Amniotic epithelial cell (primary cell): ENCODE data around the gene UBN1.
A peak's percentile ranks its signal among the peaks of the same experiment; 100 is the strongest.

ENCODE experiments used
- DNase-seq: peaks from one replicate; pipeline ENCODE4 v3.0.0-alpha.2; 2010; ENCODE audit warnings: low read depth

UBN1 gene

DNA sequence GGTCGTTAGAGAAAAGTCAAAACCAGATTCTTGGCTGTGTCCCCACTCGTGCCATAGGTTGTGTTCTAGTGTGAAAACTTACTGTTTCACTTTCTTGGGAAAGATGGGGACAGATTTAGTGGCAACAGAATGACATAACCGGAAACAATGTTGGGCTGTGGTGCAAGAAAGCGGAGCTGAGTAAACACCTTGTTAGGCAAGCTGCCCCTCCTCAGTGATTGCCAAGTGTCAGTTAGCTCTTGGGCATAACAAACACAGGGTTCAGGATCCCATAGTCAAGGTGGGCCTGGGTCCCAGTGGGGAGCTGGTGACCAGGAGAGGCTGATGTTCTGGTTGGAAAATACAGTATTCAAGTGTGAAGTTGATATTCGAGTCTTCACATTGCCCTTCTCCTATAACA, 15.4 kb downstream of the UBN1 start:
- DNase-seq: no peak

DNA sequence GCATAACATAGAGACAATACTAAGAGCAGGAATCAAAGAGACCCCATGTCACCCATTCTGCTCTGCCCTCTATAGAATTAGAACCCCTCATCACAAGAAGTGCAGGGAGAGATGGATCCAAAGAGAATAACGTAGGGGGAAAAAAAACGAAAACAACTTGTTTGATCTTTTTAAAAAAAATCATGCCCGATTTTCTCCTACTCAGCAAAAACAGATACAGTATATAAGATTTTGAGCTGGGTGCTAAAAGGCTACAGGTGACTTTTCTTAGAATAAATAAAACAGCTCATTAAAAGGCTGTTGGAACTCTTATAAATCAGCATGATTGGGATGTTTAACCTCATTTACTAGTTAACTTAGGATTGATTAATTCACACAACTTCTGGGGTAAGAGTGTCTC, 17.4 kb downstream of the UBN1 start:
- DNase-seq: no peak

DNA sequence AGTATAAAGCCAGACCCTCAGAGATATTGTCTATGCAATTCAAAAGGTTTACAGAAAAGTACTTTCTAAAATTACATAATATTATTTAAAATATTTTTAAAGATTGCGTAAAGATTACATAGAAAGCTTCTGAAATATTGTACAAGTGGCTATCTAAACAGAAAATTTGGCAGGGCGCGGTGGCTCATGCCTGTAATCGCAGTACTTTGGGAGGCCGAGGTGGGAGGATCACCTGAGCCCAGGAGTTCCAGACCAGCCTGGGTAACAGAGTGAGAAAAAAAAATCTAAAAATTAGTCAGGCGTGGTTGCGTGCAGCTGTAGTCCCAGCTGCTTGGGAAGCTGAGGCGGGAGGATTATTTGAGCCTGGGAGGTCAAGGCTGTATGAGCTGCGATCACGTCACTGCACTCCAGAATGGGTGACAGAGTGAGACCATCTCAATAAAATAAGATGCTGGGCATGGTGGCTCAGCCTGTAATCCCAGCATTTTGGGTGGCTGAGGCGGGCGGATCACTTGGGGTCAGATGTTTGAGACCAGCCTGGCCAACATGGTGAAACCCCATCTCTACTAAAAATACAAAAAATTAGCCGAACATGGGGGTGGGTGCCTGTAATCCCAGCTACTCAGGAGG, 18.1 kb downstream of the UBN1 start:
- no peak for DNase-seq

DNA sequence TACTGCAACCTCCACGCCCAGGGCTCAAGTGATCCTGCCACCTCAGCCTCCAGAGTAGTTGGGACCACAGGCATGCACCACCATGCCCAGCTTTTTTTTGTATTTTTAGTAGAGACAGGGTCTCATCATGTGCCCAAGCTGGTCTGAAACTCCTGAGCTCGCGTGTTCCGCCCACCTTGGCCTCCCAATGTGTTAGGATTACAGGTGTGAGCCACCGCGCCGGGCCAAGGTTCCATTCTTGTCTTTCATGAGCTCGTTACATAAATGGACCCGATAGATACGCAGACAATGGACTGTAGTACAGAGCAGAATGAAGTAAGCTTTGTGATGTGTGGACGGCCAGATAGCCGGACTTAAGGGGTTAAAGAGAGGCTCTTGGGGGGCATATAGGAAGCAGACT, 19.3 kb downstream of the UBN1 start:
- DNase-seq: no peak

DNA sequence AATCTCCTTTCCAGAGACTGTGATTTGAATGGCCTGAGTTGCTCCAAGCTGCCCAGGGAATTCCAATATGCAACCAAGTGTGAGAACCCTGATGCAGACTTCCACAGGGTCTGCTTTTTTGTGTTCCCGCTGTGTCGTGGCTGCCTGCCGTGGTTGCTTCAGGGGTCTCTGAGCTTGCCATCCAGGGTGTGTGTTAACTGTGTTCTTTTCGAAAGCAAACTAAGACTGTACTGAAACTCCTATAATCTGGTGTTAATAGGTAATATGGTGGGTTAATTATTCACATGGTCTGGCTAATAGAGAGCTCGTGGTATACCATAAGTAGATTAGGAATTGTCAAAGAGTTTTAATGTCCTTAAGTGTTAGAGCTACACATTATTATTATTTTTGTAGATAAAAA, 20.7 kb downstream of the UBN1 start:
- DNase-seq: no peak

DNA sequence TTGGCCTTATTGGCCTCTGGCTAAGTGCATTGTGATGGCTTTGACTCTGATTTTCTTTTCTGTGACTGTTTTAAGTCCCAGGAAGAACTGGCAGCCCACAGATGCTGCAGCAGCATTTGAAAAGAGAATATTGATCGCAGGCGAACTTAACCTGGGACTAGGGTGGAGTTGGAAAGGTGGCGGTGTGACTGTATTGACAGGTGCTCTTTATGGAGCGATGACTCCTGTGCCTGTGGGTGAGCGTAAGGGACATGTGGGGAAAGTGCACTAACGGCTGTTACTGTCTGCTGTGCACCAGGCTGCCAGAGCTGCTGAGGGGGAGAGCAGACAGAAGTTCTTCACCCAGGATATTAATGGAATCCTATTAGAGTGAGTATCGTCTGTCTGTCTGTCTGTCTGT, 21.3 kb downstream of the UBN1 start:
- no peak for DNase-seq

DNA sequence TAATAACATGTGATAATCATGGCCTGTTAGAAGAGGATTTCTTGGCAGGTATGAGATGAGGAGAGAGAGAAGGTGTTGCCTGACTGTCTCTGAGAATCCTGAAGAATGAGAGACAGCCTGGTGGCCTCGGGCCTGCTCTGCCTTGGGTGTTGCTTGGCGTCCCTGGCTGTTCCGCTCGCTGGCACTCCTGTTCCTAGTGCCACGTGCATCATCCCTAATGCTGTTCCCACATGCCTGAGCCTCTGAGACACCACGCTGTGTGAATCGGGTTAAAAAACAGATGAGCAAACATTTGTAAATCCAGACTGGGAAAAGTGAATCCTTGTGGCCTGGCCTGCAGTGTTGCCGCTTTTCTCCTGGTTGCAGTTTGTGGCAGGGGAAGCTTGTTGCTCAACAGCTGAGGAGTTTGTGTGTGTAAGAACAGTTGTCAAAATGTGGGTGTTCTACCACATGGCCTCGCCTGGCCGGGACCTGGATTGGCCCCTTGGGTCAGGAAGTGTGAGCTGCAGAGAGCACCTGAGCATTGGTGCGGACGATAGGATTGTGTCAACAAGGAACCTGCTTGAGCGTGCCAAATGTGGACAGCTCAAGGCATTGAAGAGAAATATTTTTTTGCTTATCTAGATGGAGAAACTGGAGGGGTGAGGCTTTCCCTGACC, 22.0 kb downstream of the UBN1 start:
- DNase-seq: peak; percentile 13

DNA sequence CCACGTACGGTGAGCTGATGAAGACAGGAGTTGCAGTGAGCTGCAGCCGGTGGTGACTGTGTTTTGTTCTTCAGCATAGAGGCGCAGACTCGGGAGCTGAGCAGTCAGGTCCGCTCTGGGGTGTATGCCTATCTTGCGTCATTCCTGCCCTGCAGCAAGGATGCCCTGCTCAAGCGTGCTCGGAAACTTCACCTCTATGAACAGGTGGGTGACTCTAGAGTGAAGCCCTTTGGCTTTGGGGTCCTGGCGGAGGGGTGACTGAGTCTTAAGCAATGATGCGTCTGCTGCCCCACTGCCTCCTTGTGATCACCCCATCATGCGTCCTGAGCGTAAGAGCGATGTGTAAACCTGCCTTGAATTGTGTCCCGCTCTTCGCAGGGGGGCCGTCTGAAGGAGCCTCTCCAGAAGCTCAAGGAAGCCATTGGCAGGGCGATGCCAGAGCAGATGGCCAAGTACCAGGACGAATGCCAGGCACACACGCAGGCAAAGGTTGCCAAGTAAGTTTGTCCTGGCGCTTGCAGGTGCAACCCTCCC, 22.9 kb downstream of the UBN1 start:
- no peak for DNase-seq

DNA sequence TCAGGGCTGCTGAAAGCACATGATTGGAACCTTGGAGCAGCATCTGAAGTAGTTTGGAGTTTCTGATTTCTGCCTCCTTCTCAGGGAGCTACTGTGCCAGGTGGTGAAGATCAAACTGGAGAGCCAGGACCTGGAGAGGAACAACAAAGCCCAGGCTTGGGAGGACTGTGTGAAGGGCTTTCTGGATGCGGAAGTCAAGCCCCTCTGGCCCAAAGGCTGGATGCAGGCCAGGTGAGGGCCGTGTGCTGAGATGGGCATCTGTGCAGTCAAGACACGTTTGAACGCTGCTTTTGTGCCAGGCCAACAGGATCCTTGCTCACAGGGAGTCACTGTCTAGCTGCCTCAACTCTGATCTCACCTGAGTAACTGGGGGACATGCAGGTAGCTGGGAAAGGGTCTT, 23.8 kb downstream of the UBN1 start:
- no peak for DNase-seq

DNA sequence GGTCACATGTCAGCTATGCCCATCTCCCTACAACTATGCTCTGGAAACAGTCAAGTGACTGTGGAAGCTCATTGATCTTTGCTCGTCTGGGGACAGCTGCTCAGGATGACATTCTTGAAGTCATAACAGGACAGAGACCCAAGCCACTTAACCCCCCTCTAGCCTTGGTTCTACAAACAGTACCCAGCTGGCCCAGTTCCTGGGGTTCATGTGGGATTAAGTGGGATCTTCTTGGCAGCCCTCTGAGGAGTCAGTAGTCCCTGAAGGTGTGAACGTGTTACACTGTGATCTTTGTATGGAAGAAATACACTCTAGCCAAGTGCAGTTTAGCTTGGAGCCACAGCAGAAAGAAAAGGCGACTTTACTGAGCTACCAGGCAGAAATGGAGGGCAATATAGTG, 25.8 kb downstream of the UBN1 start:
- DNase-seq: no peak

DNA sequence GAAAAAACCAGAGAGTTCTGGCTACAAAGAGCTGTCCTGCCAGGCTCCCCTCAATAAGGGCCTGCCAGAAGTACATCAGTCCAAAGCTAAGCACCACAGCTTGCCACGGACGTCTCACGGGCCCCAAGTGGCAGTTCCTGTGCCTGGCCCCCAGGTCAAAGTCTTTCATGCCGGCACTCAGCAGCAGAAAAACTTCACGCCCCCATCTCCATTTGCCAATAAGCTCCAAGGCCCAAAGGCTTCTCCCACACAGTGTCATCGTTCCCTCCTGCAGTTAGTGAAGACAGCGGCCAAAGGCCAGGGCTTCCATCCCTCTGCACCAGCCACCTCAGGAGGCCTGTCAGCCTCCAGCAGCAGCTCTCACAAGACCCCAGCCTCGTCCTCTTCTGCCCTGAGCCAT, 27.4 kb downstream of the UBN1 start:
- no peak for DNase-seq

DNA sequence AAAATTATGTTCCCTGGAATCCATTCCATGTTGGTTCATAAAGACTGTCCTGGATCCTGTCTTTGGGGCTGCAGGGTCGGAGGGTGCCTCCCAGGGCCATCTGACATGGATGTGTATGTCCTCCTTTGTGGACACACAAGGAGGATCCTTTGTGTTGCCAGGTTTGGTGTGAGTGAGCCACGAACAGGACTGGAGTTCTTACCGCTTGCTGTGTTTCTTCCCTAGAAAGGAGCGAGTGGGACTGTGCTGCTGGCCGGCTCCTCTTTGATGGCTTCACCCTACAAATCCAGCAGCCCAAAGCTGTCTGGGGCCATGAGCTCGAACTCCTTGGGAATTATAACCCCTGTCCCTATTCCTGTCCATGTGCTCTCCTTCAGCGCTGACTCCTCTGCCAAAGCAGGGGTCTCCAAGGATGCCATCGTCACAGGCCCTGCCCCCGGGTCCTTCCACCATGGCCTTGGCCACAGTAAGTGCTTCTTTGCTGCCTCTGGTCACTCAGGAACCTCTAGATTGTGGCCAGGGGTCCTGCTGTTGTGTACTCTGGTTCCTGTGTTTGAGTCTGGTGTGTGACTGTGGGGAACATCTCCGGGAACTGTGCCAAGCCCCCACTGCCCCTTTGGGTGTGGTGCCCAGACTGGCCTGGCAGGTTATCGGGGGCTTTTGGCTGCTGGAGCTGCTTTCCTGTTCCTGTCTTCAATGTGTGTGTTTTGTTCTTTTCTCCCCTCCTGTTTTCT, 29.5 kb downstream of the UBN1 start:
- DNase-seq: no peak

DNA sequence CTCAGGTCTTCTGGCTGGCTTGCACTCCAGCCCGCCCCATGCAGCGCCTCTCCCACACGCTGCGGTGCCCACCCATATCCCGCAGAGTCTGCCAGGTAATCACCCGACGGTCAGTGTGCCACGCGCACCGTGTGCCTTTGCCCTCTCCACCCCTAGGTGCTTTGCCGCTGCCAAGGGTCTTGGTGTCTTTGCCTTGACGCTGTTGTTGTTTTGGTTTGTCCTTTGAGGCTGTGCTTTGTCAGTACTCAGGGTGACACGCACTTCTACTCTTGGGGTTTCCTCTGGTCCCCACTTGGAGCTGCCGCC, 30.1 kb downstream of the UBN1 start:
- no peak for DNase-seq

DNA sequence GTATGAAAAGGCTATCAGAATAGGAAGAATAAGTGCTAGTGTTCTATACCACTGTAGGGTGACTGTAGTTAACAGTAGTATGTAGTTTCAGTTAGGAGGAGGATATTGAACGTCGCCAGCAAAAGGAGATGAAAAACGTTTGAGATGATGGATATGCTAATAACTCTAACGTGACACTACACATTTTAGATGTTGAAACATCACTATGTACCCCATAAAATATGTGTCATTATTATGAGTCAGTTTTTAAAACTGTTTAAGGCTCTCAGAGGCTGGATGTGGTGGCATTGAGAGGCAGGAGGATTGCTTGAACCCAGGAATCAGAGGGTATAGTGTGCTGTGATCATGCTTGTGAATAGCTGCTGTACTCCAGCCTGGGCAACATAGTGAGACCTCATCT, 31.8 kb downstream of the UBN1 start:
- peak; percentile 23 for DNase-seq

DNA sequence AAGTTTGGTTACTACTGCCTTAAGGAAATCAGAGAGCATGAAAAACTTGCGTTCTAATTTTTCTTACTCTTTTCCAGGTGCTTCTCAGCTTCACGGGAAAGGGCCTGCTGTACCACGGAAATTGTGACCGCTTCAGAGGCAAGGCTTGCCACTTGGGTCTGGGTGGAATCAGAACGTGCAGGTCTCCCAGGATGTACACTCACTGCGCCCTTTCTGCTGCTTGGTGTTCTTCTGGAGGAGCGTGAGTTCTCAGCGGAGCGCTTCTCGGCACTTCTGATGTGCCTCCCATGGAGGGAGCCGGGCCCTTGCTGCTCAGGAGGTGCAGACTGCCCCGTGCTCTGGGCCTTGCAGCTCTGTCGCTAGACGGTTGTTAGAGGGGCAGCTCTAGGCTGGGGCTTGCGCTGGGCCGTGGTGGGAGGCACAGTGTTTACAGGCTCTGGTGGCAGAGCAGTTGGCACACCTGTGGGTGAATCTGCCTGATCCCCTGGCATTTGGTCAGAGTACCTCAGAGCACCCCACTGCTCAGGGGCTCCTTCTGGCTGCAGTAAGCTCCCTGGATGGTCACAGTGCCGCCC, 32.8 kb downstream of the UBN1 start:
- no peak for DNase-seq

DNA sequence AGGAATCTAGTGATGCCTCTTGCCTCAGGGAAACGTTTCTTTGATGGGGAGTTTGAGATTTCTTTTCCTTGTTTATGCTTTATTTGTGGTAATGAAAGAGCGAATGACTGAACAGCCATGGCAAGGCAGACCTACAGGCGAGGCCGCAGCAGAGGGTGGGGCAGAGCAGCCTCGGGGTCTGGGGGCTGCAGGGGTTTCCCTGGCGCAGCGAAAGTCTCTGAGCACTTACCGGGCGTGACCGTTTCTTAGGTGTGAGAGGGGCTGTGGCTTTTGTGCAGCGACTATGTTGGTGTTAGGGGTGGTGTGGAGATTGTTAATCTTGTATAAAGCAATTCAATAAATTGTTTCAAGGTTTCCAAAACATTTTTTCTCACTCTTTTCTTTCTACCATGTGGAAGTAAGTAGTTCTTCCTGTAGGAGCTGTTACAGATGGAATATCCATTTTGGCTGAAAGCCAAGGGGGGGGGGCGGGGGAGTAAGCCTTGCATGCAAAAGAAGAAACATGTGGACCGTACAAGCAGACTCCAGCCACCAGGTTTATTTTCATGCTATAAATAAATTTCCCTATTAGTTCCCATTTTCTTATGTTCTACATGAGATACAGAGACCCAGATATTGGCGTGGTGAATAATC, 34.8 kb downstream of the UBN1 start:
- peak; percentile 46 for DNase-seq

DNA sequence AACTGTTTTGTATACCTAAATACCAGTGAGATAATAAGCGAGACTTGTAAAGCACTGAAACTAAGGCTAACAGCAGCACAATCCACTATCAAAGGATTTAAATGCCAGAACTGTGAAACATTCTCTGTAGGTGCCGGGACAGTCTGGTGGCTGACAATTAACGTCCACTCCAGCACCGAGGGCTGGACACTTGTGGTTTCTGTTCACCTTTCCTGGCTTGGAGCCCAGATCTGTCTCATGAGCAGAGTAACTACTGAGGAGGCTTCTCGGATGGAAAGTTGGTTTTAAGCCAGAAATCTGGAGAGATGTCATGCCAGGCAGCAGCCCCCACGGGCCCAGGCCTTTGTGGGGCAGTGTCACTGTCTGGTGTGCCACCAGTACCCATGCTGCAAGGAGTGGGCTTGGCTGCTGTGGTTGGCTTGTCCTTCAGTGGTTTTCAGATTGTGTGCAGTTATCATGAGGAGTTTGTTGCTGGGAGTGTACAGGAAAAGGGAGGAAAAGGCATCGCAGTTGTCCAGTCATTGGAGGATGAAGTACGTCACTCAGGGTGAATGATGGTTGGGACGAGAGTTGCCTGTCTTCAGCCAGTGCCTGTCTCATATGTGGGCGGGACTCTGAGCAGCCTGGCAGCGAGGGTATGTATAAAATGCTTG, 35.5 kb downstream of the UBN1 start:
- DNase-seq: peak; percentile 59

DNA sequence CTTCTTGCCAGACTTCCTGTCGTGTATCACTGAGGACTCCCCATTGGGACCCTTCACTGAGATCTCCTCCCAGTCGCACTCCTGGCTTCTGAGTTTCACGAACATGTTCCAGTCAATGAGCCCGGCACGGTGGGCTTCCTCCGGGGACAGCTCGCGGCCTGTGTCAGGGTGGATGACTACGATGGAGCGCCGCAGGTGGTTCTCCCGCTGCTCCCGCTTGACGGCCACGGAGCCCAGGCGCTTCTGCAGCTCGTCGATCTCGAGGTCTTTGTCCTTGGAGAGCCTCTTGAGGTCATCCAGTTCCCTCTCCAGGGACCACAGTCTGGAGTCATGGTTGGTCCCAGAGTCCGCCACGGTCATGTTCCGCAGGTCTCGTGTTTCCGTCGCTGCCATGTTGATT, 36.2 kb downstream of the UBN1 start:
- no peak for DNase-seq

DNA sequence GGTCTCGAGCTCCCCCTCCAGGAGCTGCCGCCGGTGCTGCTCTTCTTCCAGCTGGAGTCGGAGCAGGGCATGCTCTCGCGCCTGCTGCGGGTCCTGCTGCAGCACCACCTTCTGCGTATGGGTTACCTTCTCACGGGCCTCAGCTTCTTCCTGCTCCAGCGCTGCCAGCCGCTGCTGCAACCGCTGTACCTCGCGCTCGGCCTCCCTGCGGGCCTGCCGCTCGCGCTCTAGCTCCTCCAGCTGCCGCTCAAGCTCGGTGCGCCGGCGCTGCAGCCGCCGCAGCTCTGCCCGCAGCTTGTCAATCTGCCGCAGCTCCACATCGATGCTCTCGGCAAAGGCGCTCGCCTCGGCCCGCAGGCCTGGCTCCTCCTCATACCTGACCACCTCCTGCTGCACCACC, 36.9 kb downstream of the UBN1 start:
- DNase-seq: no peak

DNA sequence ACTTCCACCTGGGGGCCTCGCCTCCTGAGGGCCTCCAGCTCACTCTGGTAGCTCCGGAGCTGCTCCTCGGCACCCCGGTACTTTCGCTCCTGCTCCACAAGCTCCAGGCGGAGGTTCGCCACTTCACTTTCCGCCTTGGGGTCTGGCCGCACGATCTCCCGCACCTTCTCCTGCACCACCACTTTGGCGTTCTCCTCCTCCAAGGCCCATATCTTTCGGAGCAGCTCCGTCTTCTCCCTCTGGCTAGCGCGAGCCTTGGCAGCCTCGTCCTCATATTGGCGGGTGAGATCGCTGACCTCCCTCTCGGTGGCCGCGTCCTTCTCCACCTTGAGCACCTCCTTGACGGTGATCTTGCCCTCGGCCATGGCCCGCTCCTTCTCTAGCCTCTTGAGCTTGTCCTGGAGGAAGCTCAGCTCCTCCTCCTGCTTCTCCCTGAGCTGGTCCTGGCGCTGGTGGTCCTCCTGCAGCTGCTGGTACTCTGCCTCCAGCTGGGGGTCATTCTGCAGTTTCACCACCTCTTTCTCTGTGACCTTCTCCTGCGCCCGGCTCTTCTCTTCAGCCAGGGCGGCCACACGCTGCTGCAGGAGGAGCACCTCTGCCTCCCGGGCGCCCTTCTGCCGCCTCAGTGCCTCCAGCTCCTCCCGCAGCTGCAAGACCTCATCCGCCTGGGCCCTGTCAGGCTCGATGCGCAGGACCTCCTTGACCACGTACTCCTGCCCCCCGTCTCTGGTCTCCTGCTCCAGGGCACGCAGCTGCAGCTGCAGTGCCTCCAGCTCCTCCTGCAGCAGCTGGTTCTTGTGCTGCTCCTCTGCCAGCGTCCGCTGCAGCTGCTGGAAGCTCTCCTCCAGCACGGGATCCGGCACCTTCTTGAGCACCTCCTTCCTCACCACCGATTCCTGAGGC, 37.9 kb downstream of the UBN1 start:
- no peak for DNase-seq

DNA sequence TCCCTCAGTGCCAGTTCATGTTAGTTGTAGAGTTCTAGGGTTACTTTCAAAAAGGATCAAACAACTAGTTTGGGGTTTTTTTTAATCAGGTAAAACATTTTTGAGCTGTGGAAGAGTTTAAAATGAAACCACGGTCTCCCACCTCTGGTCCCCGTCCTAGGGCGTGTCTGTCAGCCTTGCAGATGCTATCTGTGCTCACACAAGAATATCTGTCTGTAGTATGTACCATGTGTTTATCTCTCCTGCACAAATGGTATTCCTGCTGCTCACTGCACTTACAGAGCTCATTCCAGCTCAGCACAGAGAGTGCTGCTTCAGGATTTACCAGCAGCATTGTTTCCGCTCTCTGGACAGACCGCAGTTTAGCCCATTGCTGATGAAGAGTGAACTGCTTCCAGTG, 38.9 kb downstream of the UBN1 start:
- no peak for DNase-seq
